Testis (tissue), 2 donors: ENCODE results near the gene GUCA2A.

Experiments
- POLR2A ChIP-seq: fragments of 450-650 bp; IDR thresholded peaks from one replicate; pipeline ENCODE4 v1.6.1; 2017; ENCODE audit warnings: antibody characterized with exemption, mild to moderate bottlenecking, moderate library complexity
- TF ChIP-seq, protein P1 (sequence below), 3 experiments: fragments of 450-650 bp in 2 of 3; fragments of 200-600 bp in 1 of 3; sonication (generic) in 1 of 3; IDR thresholded peaks; one replicate each; pipeline ENCODE4 v1.5.1; 2016 to 2019; ENCODE audit warnings: antibody characterized with exemption in 3 of 3, mild to moderate bottlenecking in 2 of 3, moderate library complexity in 1 of 3

- TF ChIP-seq, protein P1, sequence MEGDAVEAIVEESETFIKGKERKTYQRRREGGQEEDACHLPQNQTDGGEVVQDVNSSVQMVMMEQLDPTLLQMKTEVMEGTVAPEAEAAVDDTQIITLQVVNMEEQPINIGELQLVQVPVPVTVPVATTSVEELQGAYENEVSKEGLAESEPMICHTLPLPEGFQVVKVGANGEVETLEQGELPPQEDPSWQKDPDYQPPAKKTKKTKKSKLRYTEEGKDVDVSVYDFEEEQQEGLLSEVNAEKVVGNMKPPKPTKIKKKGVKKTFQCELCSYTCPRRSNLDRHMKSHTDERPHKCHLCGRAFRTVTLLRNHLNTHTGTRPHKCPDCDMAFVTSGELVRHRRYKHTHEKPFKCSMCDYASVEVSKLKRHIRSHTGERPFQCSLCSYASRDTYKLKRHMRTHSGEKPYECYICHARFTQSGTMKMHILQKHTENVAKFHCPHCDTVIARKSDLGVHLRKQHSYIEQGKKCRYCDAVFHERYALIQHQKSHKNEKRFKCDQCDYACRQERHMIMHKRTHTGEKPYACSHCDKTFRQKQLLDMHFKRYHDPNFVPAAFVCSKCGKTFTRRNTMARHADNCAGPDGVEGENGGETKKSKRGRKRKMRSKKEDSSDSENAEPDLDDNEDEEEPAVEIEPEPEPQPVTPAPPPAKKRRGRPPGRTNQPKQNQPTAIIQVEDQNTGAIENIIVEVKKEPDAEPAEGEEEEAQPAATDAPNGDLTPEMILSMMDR (IDR thresholded peaks at IDR 0.05): no peak
- no peak for TF ChIP-seq POLR2A
These were observed 13.9 kb downstream of the GUCA2A start for GRCh38 chr1:42150651-42151050.
